ENCODE measurements around the gene RASGRP1.

The RASGRP1 gene

GRCh38 chr15:38565287-38565670 is 665 bp upstream of the RASGRP1 start:
- DNase-seq (ENCODE audit: low read depth) = no peak

- no peak for DNase-seq (ENCODE audit: low read depth)
These were observed 693 bp downstream of the RASGRP1 start for GRCh38 chr15:38563723-38564519.

GRCh38 chr15:38562278-38562677 is 2.3 kb downstream of the RASGRP1 start:
- no peak for DNase-seq (ENCODE audit: low read depth)

GRCh38 chr15:38560456-38560926 is 4.1 kb downstream of the RASGRP1 start:
- DNase-seq (ENCODE audit: low read depth) = no peak

DNA sequence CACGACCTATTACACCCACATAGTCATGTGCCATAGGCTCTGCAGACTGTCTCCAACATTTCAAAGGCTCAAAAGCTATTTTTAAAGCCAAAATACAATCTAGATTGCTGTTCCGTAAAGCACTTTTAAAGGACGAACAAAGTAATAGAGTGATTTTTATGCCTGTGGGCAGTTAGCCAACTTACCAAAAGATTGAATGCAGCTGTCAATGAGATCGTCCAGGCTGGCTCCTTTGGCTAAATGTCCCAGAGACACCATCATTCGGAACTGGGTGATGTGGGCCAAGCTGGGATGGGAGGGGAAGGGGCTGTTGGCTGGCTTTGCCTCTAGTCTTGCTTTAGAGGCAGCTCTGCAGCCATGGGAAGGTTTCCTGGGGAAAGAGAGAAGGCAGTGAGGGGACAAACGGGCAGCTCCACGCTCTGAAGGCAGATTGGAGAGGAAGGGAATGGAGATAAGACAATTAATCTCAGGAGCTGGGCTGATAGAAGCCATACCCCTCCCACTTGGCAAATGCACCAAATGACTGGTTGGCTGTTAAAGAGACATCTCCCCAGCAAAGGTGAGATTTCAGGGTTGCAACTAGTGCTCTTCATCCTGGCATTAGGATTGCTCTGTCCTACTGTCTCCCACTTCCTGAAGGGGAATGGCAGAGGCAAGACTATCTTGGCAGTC is 4.8 kb downstream of the RASGRP1 start:
- DNase-seq (ENCODE audit: low read depth) = no peak

DNA sequence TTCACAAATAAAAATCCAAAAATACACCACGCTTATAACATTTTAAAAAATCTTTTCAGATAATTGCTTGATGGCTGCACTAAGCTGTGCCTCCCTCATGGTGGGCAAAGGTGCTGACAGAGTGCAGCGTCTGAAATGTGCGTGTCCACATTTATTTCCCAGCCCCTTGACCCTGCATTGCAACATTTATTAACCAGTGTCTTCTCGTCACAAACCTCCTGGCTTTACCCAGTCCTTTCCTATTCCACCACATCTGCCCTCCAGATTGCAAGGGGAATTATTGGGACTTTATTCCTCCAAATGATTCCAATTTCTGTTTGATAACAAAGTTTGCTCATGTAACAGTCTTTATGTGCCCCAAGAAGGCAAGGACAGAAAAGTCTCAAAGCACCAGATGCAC is 5.5 kb downstream of the RASGRP1 start:
- no peak for DNase-seq (ENCODE audit: low read depth)

DNA sequence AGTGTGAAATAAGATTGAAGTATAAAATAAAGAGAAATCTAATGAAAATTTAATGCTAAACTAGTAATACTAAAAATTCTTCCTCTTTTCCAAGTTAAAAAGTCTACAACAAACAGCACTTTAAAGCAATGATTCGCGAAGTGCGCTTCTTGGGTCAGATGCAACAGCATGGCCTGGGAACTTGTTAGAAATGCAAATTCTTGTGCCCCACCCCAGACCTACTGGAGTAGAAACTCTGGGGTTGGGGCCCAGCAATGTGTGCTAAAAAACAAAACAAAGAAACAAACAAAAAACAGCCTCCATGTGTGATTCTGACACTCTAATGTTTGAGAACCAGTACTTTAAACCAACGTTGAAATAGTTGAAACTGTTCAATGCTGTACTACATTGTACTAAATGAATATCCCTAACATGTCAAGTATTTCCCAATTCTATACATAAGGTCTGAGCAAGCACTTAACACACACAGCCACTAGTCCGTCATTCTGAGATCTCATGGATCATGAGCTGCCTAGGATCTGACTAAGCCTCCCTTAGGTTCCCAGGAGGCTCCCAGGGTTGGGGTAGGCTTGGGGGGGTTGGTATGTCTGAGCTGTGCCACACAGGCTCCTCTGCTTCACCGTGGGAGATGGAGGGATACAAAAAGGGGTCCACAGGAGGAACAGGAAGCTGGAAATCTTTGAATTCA is 6.1 kb downstream of the RASGRP1 start:
- DNase-seq (ENCODE audit: low read depth) = no peak

GRCh38 chr15:38557921-38558320 is 6.7 kb downstream of the RASGRP1 start:
- DNase-seq (ENCODE audit: low read depth) = no peak

DNA sequence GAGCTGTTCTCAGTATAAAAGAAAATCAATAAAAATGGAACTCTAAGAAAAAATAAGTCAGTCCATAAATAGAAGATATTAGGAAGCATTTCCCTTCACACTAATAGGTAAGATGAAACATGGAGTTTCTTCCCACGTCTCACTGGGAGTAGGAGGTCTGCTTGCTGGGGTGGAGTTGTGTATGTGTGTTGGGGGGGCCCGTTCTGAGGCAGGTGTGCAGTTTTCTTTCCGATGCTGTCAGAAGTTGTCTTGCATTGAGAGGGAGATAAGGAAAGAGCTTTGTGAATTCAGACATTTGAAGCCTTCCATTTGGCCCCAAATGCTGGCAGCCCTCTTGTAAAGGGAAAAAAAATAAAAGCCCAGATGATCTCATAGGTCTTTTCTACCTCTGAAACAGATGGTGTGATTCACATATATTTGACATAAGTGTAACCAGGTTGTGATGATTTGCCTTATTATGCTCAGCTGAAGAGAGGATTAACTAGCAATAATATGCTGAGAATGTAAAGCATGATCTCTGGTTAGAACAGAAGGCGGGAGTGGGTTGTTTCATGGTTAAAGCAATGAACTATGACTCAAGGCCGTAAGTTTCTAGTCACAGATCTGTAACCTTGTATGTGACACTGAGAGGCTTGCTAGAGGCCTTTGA is 8.8 kb downstream of the RASGRP1 start:
- no peak for DNase-seq (ENCODE audit: low read depth)

DNA sequence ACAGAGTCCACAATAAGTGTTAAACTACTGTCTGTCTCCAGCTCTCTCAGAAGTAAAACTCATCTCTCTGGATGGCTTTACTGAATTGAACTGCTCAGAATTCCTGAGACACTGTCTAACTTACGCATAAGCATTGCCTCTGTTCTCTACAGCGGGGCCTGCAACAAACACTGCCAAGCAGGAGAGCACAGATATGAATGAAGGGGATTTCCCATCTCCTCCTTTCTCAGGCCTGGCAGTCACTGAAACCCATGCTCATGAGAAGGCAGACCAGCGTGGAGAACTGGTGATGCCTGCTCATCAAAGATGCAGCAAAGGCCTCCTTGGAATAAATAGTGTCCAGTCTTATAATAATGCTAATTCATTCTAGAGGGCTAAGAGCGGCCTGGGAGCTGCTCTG is 10.3 kb downstream of the RASGRP1 start:
- no peak for DNase-seq (ENCODE audit: low read depth)

DNA sequence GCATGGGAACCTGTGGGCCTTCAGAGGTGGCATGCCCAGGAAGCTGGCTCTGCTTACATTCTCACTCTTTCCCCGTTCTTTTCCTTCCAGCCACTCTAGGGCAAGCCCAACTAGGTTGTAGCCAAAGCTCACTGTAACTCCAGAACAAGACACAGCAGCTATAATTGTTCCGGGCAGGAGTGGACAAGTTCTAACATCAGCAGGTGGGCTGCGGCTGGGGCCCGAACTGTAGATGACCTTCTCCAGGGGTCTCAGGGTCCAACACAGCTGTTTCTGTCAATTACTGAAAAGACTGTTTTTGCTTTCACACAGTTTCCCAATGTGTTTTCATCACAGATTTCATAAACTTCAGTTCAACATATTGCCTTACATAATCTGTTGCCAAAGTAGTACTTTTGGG is 11.5 kb downstream of the RASGRP1 start:
- no peak for DNase-seq (ENCODE audit: low read depth)

DNA sequence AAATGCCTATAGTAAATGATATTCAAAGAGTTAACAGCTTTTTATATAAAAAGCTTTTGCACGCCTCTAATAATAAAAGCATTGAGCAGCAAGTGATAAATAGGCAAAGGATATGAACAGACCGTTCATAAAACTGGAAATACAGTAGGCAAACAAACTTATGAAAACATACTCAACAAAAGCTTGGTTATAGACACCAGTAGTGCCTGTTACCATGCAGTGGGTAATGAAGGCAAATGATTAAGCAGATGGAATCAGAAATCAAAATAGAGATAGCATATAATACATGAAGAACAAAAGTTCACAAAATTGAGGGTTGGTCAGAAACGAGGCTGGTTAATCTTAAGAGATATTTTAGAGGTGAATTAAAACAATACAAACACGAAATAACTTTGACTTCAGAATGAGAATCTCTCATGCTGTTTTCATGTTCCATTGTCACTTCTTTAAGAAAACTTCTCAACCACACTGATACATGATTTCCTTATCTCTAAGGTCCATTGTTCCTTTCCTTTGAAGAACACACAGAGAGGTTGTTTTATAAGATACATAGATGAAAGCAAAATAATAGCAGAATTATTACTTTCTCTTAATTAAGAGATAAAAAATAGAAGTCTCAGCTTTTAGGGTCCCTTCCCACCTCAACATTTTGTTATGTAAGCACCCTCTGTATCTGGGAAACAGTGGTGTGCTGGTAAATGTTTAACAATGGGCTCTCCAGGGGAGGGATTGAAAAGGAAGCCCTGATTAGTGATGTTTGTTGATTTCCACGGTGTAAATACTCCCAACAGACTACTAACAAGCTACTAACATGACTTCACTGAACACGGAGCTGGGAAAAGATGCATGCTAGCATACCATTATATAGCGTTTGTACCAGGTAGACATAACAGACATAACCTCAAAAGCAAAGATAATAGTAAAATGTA is 12.6 kb downstream of the RASGRP1 start:
- DNase-seq (ENCODE audit: low read depth) = no peak

DNA sequence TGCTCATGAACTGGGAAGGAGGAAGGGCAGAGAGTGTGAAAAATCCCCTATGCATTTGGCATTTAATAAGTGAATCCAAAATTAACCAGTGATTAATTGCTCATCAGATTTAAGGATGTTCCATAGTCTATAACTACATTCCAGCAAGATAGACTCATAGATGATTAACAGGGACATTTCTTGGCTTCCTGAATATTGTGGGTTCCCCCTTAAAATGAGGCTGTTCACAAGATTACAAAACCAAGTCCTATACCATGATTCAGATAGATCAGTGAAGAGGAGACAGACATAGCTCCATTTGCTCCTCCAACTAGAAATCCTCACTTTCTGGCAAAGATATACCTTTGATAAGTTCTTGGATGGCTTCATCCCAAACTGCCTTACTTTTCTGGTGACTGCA is 15.4 kb downstream of the RASGRP1 start:
- no peak for DNase-seq (ENCODE audit: low read depth)

- no peak for DNase-seq (ENCODE audit: low read depth)
These were observed 17.2 kb downstream of the RASGRP1 start for GRCh38 chr15:38547255-38547997.

DNA sequence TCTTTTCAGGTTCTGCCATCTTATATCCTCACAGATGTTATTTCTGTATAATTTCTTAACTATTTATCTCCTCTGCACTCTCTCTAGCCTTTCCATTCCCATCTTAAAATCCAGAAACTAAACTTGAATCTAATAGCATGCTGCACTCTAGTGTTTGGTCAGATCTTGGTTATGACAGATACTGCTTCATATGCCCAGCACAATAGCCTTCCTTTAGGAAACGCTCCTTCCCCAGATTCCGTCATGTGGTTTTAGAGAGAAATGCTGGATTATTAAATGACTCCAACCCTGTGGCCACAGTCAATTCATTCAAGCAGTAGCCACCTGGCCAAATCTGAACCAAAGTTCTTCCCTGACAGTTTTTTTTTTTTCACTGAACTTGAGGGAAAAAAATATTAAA is 19.4 kb downstream of the RASGRP1 start:
- no peak for DNase-seq (ENCODE audit: low read depth)

DNA sequence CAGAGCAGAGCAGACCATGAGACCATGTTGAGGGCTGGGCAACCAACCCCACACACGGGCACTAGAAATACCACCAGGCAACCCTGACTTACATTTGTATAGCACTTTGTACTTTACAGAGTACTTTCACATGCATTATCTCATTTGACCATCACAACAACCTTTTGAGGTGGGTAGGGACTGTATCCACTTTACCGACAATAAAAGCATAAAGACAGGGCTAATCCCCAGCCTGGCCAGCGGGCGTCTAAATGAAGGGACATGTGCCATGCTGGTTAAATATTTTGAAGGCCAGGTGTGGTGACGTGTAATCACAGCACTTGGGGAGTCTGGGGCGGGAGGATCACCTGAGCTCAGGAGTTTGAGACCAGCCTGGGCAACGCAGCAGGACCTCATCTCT is 23.6 kb downstream of the RASGRP1 start:
- DNase-seq (ENCODE audit: low read depth) = no peak

GRCh38 chr15:38540510-38540909 is 24.1 kb downstream of the RASGRP1 start:
- no peak for DNase-seq (ENCODE audit: low read depth)

DNA sequence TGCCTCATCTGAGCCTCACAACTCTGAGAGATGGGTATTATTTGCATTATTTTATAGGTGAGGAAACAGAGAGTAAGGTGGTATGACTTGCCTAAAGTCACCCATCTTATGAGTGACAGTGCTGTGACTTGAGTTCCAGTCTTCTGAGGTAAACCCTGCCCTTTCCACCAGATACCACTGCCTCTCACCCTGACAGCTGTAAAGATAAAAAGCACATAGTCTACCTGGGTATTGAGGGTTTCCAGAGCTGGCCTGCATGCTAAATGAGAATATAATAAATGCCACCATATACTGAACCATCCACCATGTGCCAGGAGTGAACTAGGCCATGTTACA is 25.6 kb downstream of the RASGRP1 start:
- no peak for DNase-seq (ENCODE audit: low read depth)

DNA sequence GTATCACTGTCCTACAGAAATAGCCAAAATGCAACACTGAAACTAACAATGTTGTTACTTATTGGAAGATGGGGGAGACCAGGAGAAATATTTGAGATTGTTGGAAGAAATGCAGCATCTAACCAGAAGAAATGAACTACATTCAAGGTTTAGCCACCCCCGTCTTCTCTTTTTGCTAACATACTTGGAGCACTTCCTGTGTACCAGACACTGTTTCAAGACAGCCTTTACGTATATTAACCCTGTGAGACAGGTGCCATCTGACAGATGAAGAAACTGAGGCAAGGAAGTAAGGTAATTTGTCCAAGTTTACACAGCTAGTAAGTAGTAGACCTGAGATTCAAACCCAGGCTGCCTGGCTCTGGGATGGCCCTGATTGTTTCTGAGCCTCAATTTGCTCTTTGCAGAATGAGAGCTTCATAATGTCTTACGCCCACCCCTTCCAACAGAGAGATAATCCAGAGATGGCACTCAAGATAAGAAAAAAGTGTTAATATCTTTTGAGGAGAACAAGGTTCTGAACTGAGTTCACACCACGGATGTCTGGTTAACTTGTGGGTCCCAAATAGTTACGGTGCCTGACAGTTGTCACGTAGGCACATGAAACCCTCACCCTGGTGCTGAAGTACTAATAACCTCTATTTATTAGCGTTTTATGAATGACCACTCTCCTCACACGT is 26.1 kb downstream of the RASGRP1 start:
- no peak for DNase-seq (ENCODE audit: low read depth)

DNA sequence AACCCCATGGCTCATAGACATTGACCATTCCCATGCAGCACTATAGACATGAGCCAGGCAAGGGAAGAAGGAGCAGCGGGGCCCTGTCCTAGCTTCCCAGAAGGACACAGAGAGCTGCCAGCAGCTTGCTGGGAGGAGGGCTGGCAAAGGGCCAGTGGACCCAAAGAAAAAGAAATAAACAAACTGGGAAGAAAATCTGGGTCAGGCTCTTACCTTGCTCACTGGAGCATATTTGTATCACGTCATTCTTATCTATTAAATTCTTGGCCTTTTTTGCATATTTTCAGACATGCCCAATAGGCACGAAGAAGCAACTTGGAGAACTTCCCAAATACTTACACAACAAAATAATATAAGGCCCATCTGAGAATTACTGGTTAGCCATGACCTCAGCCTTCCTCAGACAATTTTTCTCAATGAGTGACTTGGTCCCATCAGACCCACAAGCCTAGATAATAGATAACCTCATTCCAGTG is 28.4 kb downstream of the RASGRP1 start:
- DNase-seq (ENCODE audit: low read depth) = peak; percentile 96

All from GM04503 (cell line).